Heart left ventricle (tissue), 16 donors: ENCODE measurements around the gene SCN1A. TPM values are rescaled to one million over a fixed set of nuclear protein-coding genes. Genes with fewer than 3 reads are reported as not detected.
A peak's percentile ranks its signal among the peaks of the same experiment; 100 is the strongest.

Source experiments
- ATAC-seq, 4 donors: fragments of 200-7000 bp; cut with Tn5 transposase; one replicate each; pipeline ENCODE4 v1.9.1; 2020 to 2022; ENCODE audit warnings: moderate library complexity in 4 of 4, mild to moderate bottlenecking in 3 of 4, moderate number of reproducible peaks in 1 of 4
- DNase-seq, 5 donors: peaks; one replicate each; pipeline ENCODE4 v3.0.0-alpha.2; 2020
- H3K27ac ChIP-seq, 12 donors: fragments of 200-600 bp; sonication (generic) in 4 of 12; one replicate each; pipeline versions ENCODE4 v1.5.0 to v1.8.0; 2016 to 2022; ENCODE audit warnings: mild to moderate bottlenecking in 2 of 12
- H3K27me3 ChIP-seq, 9 donors: fragments of 200-600 bp; sonication (generic) in 2 of 9; one replicate each; pipeline versions ENCODE4 v1.5.1 to v1.8.0; 2016 to 2022; ENCODE audit warnings: mild to moderate bottlenecking in 3 of 9
- H3K36me3 ChIP-seq, 9 donors: fragments of 200-600 bp; sonication (generic) in 2 of 9; one replicate each; pipeline versions ENCODE4 v1.5.0 to v1.8.0; 2018 to 2022; ENCODE audit warnings: mild to moderate bottlenecking in 2 of 9
- H3K4me1 ChIP-seq, 12 donors: fragments of 200-600 bp; sonication (generic) in 4 of 12; one replicate each; pipeline versions ENCODE4 v1.5.0 to v1.8.0; 2016 to 2022; ENCODE audit warnings: mild to moderate bottlenecking in 3 of 12
- H3K4me3 ChIP-seq, 12 donors: fragments of 200-600 bp; sonication (generic) in 4 of 12; one replicate each; pipeline versions ENCODE4 v1.5.0 to v1.8.0; 2017 to 2022; ENCODE audit warnings: mild to moderate bottlenecking in 9 of 12, moderate library complexity in 4 of 12
- H3K9me3 ChIP-seq, 12 donors: fragments of 200-600 bp; sonication (generic) in 4 of 12; one replicate each; pipeline versions ENCODE4 v1.5.0 to v1.8.0; 2016 to 2022; ENCODE audit warnings: mild to moderate bottlenecking in 1 of 12
- CTCF ChIP-seq, 12 donors: fragments of 200-600 bp; sonication (generic) in 4 of 12; IDR thresholded peaks; one replicate each; pipeline versions ENCODE4 v1.5.0 to v1.8.0; 2018 to 2022; ENCODE audit warnings: antibody characterized with exemption in 12 of 12, mild to moderate bottlenecking in 5 of 12
- POLR2A ChIP-seq, 2 donors: fragments of 450-650 bp; IDR thresholded peaks; one replicate each; pipeline ENCODE4 v1.6.1; 2017; ENCODE audit warnings: antibody characterized with exemption in 2 of 2, mild to moderate bottlenecking in 2 of 2, moderate library complexity in 2 of 2
- WGBS, 4 donors: extraction: QIAGEN DNeasy Blood & Tissue Kit in 2 of 4; methylation state at CpG; one replicate each; pipeline versions ENCODE4 v1.1.5 to v1.1.7; 2013 to 2018; 5-methylcytosine and 5-hydroxymethylcytosine counted together
- intact Hi-C, 10 donors: fragments of 100-400 bp; cut with DNase I; formaldehyde crosslinking; loops; one replicate each; pipeline versions ENCODE4 v1.11.1 to v1.14.2; 2022
- long read RNA-seq, 3 donors: library from polyadenylated mRNA; unstranded; transcript quantifications; one replicate each; pipeline ENCODE4 v2.0.0, GENCODE V29; 2020 to 2021
- polyA plus RNA-seq, 2 donors: library from polyadenylated mRNA; stranded (reverse); fragments of 200-250 nt; gene quantifications; one replicate each; pipeline ENCODE4 v1.2.3, GENCODE V29; 2013
- total RNA-seq, 9 donors: library from RNA; depleted of rRNA in 2 of 9; stranded (reverse); fragments of >200 nt in 2 of 9; fragmentation: NEBNext Ultra II Directional in 3 of 9; extraction: Animal tissue kit (Norgen Biotek cat#: 25700) in 3 of 9; gene quantifications; one replicate each; pipeline versions ENCODE4 v1.1.0 to v1.2.4, GENCODE V29; 2016 to 2023
- donor health status: ischemic (EF 13 %, LVEDD 7.1; RV severe dilation, severe dysfunction).
- donor health status: healthy with polysubstance abuse.
- donor health status: DM: no; HTN: yes; CAD: no.
- donor health status: DM: no; HTN: no; CAD: no.
- donor health status: ischemic (EF 25% LVEDD 6.9; RV normal size, moderate dysfunction).
- donor health status: ischemic (EF 25% LVEDD 5.7; RV mildly dilated, moderate dysfunction).
- donor health status: healthy.
- donor health status: DM: yes; HTN: yes; CAD: no.
- donor health status: ischemic (EF 35%, LVEDD 5.7; RV mildly dilated, moderate dysfunction).
- donor health status: nonischemic (EF 11% LVEDD 7.7; RV severe dilation, severe dysfunction).
- donor health status: DM: yes; HTN: yes; CAD: no.
- donor health status: PGD.
- donor health status: ischemic (EF 29% LVEDD 5.4; RV normal size, mild dysfunction).
- donor health status: nonischemic (EF 23%, LVEDD 6.1; RV moderate dilation, normal function).

SCN1A gene
- total RNA-seq (1 to 10 TPM in 1 of 9 donors, under 1 TPM in 6, not detected in 2; 0.05 to 1.3 (median 0.35) TPM), polyA plus RNA-seq (under 1 TPM in 1 of 2 donors, not detected in 1; 0.27 TPM)
- long read RNA-seq, donor 1: 0 reads
- long read RNA-seq, donor 2: 0 reads
- long read RNA-seq, donor 3: 0 reads

DNA sequence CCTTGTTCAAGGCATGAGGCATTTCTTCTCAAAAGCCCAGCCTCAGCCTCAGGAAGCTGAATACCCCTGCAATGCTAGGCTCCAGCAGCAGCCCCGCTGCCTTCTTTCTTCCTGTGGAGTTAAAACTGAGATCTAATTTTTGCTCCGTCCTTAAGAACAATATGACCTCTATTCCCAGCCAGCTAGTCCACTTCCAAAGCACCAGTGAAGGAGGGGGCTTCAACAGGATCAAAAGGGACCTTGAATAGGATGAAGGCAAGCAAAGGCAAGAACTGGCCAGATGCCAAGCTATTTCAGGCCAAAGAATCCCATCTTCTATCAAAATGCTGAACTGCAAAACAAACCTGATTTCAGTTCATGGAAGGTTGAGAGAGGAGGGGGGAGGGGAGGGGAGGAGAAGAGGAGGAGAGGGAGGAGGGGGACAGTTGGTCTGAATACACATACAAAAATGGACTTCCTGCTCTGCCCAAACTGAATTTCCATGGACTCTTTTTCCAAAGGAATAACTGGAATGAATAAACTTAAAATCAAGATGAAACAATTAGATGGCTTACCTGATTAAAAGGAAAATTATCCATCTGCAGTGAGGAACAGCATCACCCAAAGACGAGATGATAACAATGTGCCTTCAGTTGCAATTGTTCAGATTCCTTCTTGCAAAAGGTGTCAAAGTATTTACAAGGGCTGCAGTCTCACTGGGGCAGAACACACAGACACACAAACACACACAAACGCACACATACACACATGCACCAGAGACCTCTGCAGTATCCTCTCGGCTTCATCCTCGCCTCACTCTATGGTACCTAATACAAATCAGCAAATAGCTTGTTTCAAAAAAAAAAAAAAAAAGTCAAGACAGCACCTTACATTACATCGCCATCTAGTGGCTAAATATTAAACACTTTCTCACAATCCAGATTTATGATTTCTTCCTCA, at the start of gene SCN1A:
Gene SCN1A, minus strand, starts transcription at position 804 of the 939 bp plus-strand sequence. CDS start 54,399 bp downstream, outside the sequence.
- ATAC-seq (no peak), DNase-seq (no peak)
- Histone ChIP-seq H3K27ac (no peak within 1 kb of the TSS), H3K27me3 (peaks cover 0 to 23% (median 0%) of the 10 kb centered on the region in 9 donors), H3K4me1 (peaks cover 0 to 3% (median 0%) of the 10 kb centered on the region in 12 donors), H3K36me3 (no peaks in the 10 kb centered on the region), H3K4me3 (no peak within 1 kb of the TSS), H3K9me3 (no peaks in the 10 kb centered on the region)
- TF ChIP-seq CTCF (IDR thresholded peaks at IDR 0.05) (peak; percentile 38 to 73 (median 64)), POLR2A (IDR thresholded peaks at IDR 0.05) (no peak)
- 19 to 24% (median 24%) methylated on average over 7 of the region's 7 CpGs for WGBS, 4 donors
- intact Hi-C loops: loop anchor here (2.0 to 10.0 kb wide), 7 partner anchors 70 to 1133 kb away; partner anchors contain the start of gene TTC21B (in 5 of the 10)

GRCh38 chr2:166173263-166173662, 45.4 kb upstream of the SCN1A start:
- H3K9me3 ChIP-seq: no peaks in the 10 kb centered on the region
- H3K27ac ChIP-seq: no peak overlapping the region
- no peak overlapping the region for H3K4me3 ChIP-seq
- DNase-seq: no peak
- H3K27me3 ChIP-seq: peaks cover 0 to 5% (median 0%) of the 10 kb centered on the region in 9 donors
- intact Hi-C loops: no loop called here
- ATAC-seq: no peak
- 91 to 97% (median 93%) methylated on average over 2 of the region's 2 CpGs for WGBS, 4 donors
- TF ChIP-seq CTCF (IDR thresholded peaks at IDR 0.05): no peak
- TF ChIP-seq POLR2A (IDR thresholded peaks at IDR 0.05): no peak
- no peaks in the 10 kb centered on the region for H3K4me1 ChIP-seq
- H3K36me3 ChIP-seq: no peaks in the 10 kb centered on the region

GRCh38 chr2:166171216-166171615, 43.4 kb upstream of the SCN1A start:
- TF ChIP-seq CTCF (IDR thresholded peaks at IDR 0.05) (no peak), POLR2A (IDR thresholded peaks at IDR 0.05) (no peak)

DNA sequence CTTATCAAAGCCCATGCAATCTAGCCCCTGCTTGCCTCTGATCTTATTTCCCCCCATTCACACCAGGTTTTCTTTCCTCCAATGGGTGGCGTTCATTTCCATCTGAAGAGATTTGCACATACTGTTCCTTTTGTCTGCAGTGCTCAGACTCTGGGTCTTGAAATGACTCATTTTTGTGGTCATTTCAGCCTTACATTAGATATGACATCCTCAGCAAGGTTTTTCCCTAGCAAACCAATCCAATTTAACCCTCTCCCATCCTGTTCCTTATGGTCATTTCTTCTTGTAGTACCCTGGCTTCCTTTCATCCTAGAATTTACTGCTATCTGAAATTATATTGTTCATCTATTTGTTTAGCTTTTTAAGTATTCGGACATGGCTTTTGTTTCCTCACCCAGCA, 42.5 kb upstream of the SCN1A start:
- intact Hi-C loops: no loop called here
- Histone ChIP-seq H3K36me3 (no peaks in the 10 kb centered on the region), H3K4me1 (no peaks in the 10 kb centered on the region), H3K4me3 (no peak overlapping the region), H3K27me3 (peaks cover 0 to 5% (median 0%) of the 10 kb centered on the region in 9 donors), H3K9me3 (no peaks in the 10 kb centered on the region), H3K27ac (no peak overlapping the region)
- no peak for ATAC-seq
- no peak for DNase-seq
- no peak for TF ChIP-seq POLR2A (IDR thresholded peaks at IDR 0.05)
- no peak for TF ChIP-seq CTCF (IDR thresholded peaks at IDR 0.05)
- 81 to 89% (median 87%) methylated on average over 2 of the region's 2 CpGs for WGBS, 4 donors

More at GRCh38 chr2:166171216-166171615, 43.4 kb upstream of the SCN1A start:
- H3K27ac ChIP-seq: no peak overlapping the region
- intact Hi-C loops: no loop called here
- H3K4me1 ChIP-seq: no peaks in the 10 kb centered on the region
- ATAC-seq (no peak), DNase-seq (no peak)
- no peak overlapping the region for H3K4me3 ChIP-seq
- no peaks in the 10 kb centered on the region for H3K9me3 ChIP-seq
- peaks cover 0 to 5% (median 0%) of the 10 kb centered on the region in 9 donors for H3K27me3 ChIP-seq
- H3K36me3 ChIP-seq: no peaks in the 10 kb centered on the region
- WGBS, 4 donors: 48 to 66% (median 57%) methylated on average over 3 of the region's 3 CpGs
